ENCODE data around the gene PNCK. TPM values are rescaled to one million over a fixed set of nuclear protein-coding genes. Genes with fewer than 3 reads are reported as not detected.
A peak's percentile ranks its signal among the peaks of the same experiment; 100 is the strongest.

The PNCK gene
- 0.66 and 1.4 TPM in 2 replicates for total RNA-seq (2013; cell fraction: nucleolus; rRNA removed)
- total RNA-seq (2014; rRNA removed) (not detected in 2 replicates), total RNA-seq (2014; rRNA removed; fragmentation: Illumina TruSeq; extraction: Trizol) (not detected in 2 replicates), total RNA-seq (2021) (0.21 TPM in 1 of 2 replicates, not detected in the other), polyA plus RNA-seq (2011; rRNA removed) (0.40 and 0.67 TPM in 2 replicates), polyA plus RNA-seq (2014; fragmentation: Illumina TruSeq; extraction: Trizol) (0.54 TPM in 1 of 2 replicates, not detected in the other), polyA plus RNA-seq (2014; fragmentation: Nextera tagmentation; extraction: Ambion mirVana) (not detected), polyA plus RNA-seq (2014; rRNA removed) (not detected in 2 replicates), polyA plus RNA-seq (2016; fragmentation: Nextera tagmentation; extraction: Ambion mirVana) (not detected), polyA minus RNA-seq (2011; rRNA and poly(A)+ RNA removed) (0.26 and 0.59 TPM in 2 replicates), Bru-seq, nascent RNA (percentile 17 among the genes with signal in this experiment), BruChase-seq, experiment 1, labeled RNA remaining after a 6-hour chase (percentile 19 among the genes with signal in this experiment), BruChase-seq, experiment 2, labeled RNA remaining after a 2-hour chase (percentile 8 among the genes with signal in this experiment)
- polyA plus RNA-seq (2011; ENCODE audit: low read depth): 0.29 TPM
- 0.70 and 0.87 TPM in 2 replicates for polyA plus RNA-seq (2011; cell fraction: cytosol; rRNA removed)
- 4.1 and 6.0 TPM in 2 replicates for polyA plus RNA-seq (2011; cell fraction: nucleus; rRNA removed)
- 0.51 and 1.2 TPM in 2 replicates for polyA plus RNA-seq (2012)
- polyA minus RNA-seq (2011; cell fraction: cytosol; rRNA and poly(A)+ RNA removed): not detected in 2 replicates
- 0.48 and 0.67 TPM in 2 replicates for polyA minus RNA-seq (2011; cell fraction: nucleus; rRNA and poly(A)+ RNA removed)
- long read RNA-seq, experiment 1: 0 reads
- long read RNA-seq, experiment 2: 0 reads

- RAD21 ChIA-PET (ENCODE audit: unreplicated experiment): no interaction called here
- WGBS (ENCODE audit: insufficient coverage, insufficient replicate concordance, low lambda C conversion rate, missing lambda C conversion rate): 39% methylated on average over 35 of the region's 98 CpGs
Observed at GRCh38 chrX:153673428-153674218, at the start of gene PNCK. TSS of gene PNCK (minus strand) at chrX:153673813. CDS start at chrX:153673076, 737 bp downstream.

More at GRCh38 chrX:153673428-153674218, at the start of gene PNCK:
- H3K4me3 ChIP-seq: no peak within 1 kb of the TSS
- H3K27me3 ChIP-seq (replicated peaks in 1 of 2; ENCODE audit: control insufficient read depth in 2 of 2, insufficient read depth in 2 of 2, low read length in 1 of 2): no peaks in the 10 kb centered on the region
- no peak within 1 kb of the TSS for H3K9ac ChIP-seq (ENCODE audit: control insufficient read depth, insufficient read depth, low read length)
- H2AFZ ChIP-seq (ENCODE audit: control insufficient read depth, low read depth, low read length): no peak within 1 kb of the TSS
- ChIA-PET SMC1A (ENCODE audit: uncharacterized antibody, unreplicated experiment) (no interaction called here), CTCF (no interaction called here), POLR2A (no interaction called here)
- TF ChIP-seq POLR2AphosphoS5 (IDR thresholded peaks at IDR 0.05; ENCODE audit: low read length): no peak
- no peak for TF ChIP-seq REST (IDR thresholded peaks at IDR 0.05; ENCODE audit: low read depth, low read length)
- no peak for TF ChIP-seq SP1 (IDR thresholded peaks at IDR 0.05; ENCODE audit: low read depth, low read length)
- TF ChIP-seq TCF12 (IDR thresholded peaks at IDR 0.05; ENCODE audit: low read depth, low read length): no peak
- intact Hi-C loops (cut with micrococcal nuclease; ENCODE audit: unreplicated experiment) (no loop called here), in situ Hi-C loops (cut with MboI) (loop anchor here (5.0 to 10.0 kb wide), 2 partner anchors 61 to 726 kb away; no protein-coding TSS in a partner anchor)
- H3K36me3 ChIP-seq (ENCODE audit: control insufficient read depth in 2 of 2, insufficient read depth in 2 of 2, low read length in 1 of 2): no peaks in the 10 kb centered on the region
- no peaks in the 10 kb centered on the region; the same call in 2 of the 3 replicates for H3K9me3 ChIP-seq (replicated peaks; ENCODE audit: control insufficient read depth, insufficient read depth, low read length)
- DNase-seq (ENCODE audit: low read depth, low spot score) (no peak), FAIRE-seq (no peak), ATAC-seq (no peak)
- no peaks in the 10 kb centered on the region for H3K4me1 ChIP-seq (ENCODE audit: control insufficient read depth, insufficient read depth, low read length)
- no peak within 1 kb of the TSS for H3K4me2 ChIP-seq (ENCODE audit: control insufficient read depth, insufficient read depth)
- H3K79me2 ChIP-seq (ENCODE audit: control insufficient read depth, insufficient read depth, low read length): no peaks in the 10 kb centered on the region
- no TSS peak for BruUV-seq (replicated peaks)
- no peaks in the 10 kb centered on the region for H4K20me1 ChIP-seq (ENCODE audit: control insufficient read depth, insufficient read depth)
- no peak within 1 kb of the TSS for H3K27ac ChIP-seq (ENCODE audit: control insufficient read depth, insufficient read depth)
